ENCODE measurements around the gene DBNDD2.

The DBNDD2 gene

GRCh38 chr20:45412653-45413052 lies 4.6 kb downstream of the DBNDD2 start:
- no peak overlapping the region for H3K4me3 ChIP-seq (ENCODE audit: control insufficient read depth, low read depth, low read length)
- TF ChIP-seq CTCF (conservative IDR thresholded peaks at IDR 0.05; ENCODE audit: control insufficient read depth, insufficient read depth, low read depth, low read length), result no peak
- DNase-seq (ENCODE audit: low read depth), result no peak

- no peak for DNase-seq (ENCODE audit: low read depth)
- no peak overlapping the region for H3K4me3 ChIP-seq (ENCODE audit: control insufficient read depth, low read depth, low read length)
- TF ChIP-seq CTCF (conservative IDR thresholded peaks at IDR 0.05; ENCODE audit: control insufficient read depth, insufficient read depth, low read depth, low read length), result no peak
Observed at GRCh38 chr20:45413479-45413878, 5.4 kb downstream of the DBNDD2 start.

GRCh38 chr20:45415822-45416637 lies 7.9 kb downstream of the DBNDD2 start, which contains the start of gene PIGT:
Gene PIGT (plus strand): TSS chr20:45416141. CDS start chr20:45416157, 16 bp downstream.
- no peak for TF ChIP-seq CTCF (conservative IDR thresholded peaks at IDR 0.05; ENCODE audit: control insufficient read depth, insufficient read depth, low read depth, low read length)
- DNase-seq (ENCODE audit: low read depth), result peak; percentile 68
- H3K4me3 ChIP-seq (ENCODE audit: control insufficient read depth, low read depth, low read length), result peak within 1 kb of the TSS; percentile 89

GRCh38 chr20:45416917-45417316 lies 8.8 kb downstream of the DBNDD2 start:
- no peak for TF ChIP-seq CTCF (conservative IDR thresholded peaks at IDR 0.05; ENCODE audit: control insufficient read depth, insufficient read depth, low read depth, low read length)
- DNase-seq (ENCODE audit: low read depth), result no peak
- H3K4me3 ChIP-seq (ENCODE audit: control insufficient read depth, low read depth, low read length), result peak overlapping the region; percentile 89

GRCh38 chr20:45419188-45420091 lies 11.4 kb downstream of the DBNDD2 start:
- no peak overlapping the region for H3K4me3 ChIP-seq (ENCODE audit: control insufficient read depth, low read depth, low read length)
- DNase-seq (ENCODE audit: low read depth), result peak; percentile 100
- TF ChIP-seq CTCF (conservative IDR thresholded peaks at IDR 0.05; ENCODE audit: control insufficient read depth, insufficient read depth, low read depth, low read length), result no peak

GRCh38 chr20:45420125-45420524 lies 12.0 kb downstream of the DBNDD2 start:
- no peak for TF ChIP-seq CTCF (conservative IDR thresholded peaks at IDR 0.05; ENCODE audit: control insufficient read depth, insufficient read depth, low read depth, low read length)
- no peak overlapping the region for H3K4me3 ChIP-seq (ENCODE audit: control insufficient read depth, low read depth, low read length)
- DNase-seq (ENCODE audit: low read depth), result no peak
